HG02852 (cell line): ENCODE results near the gene PCDH15.

Experiments
- ATAC-seq: cut with Tn5 transposase; IDR thresholded peaks from one replicate; pipeline ENCODE4 v1.9.1; 2021; ENCODE audit warnings: mild to moderate bottlenecking, moderate library complexity; ENCODE audit not compliant: unreplicated experiment

PCDH15 gene

DNA sequence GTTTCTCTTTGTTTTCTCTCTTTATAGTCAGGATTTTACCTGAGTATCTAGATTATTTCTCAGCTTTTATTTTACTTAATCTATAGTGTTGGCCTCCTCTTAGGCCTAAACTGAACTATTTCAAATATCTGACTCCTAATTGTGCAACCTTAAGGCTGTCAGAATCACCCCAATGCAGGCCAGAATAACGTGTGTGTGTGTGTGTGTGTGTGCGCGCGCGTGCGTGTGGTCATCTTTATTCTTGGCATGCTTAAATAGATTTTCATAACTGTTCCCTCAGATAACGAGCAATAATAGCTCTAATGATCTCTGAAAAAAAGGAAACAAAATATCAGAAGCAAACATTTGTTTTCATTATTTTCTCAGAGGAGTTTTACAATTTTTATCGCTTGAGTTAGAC is 92.4 kb downstream of the PCDH15 start:
- ATAC-seq = no peak

DNA sequence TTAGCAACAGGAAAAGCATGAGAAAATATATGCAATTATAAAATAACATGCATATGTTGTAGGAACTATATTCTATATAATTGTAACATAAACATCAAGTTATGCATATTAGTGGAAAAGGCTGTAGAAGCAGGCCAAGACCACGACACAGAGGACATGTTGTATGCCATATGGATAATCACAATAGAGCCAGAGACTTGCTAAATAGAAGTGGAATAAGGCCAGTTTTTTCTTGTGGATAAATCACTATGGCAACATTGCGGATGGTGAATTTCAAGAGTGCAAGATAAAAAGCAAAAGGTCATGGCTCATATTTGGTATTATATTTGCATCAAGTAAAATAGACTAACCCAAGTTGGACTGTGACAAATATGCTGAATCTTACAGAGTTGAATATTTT is 93.0 kb downstream of the PCDH15 start:
- no peak for ATAC-seq

DNA sequence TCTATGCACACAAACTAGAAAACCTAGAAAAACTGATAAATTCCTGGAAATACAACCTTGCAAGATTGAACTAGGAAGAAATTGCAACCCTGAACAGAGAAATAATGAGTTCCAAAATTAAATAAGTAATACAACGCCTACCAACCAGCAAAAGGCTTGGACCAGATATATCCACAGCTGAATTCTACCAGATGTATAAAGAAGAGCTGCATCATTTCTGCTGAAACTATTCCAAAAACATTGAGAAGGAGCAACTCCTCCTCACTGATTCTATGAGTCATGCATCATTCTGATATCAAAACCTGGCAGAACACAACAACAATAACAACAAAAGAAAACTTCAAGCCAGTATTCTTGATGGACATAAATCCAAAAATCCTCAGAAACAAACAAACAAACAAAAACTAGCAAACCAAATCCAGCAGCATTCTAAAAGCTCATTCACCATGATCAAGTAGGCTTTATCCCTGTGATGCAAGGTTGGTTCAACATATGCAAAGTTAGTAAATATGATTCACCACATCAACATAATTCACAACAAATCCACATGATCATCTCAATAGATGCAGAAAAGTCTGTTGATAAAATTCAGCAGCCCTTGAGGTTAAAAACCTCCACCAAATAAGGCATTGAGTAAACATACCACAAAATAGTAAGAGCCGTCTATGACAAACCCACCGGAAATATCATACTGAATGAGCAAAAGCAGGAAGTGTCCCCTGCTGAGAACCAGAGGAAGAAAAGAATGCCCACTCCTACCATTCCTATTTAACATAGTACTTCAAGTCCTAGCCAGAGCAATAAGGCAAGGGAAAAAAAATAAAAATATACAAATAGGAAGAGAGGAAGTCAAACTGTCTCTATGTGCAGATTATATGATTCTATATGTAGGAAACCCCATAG is 98.2 kb downstream of the PCDH15 start:
- ATAC-seq = no peak

DNA sequence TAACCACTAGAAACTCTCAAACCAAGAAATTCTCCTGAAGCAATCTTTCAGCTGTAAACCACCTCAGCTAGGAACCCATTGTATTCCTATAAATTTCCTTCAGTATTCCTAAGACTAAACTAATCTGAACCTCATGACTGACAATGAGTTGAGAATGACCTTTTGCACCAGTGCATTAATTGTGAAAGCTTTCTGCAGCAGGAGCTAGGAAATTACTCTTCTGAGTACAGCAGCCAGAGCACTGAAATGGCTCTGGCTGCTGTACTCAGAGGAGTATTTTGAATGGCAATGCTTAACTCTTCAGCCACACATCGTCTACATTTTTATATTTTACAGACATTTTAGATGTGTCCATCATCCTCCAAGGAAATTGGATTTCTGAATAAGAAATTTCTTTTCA is 109.7 kb downstream of the PCDH15 start:
- no peak for ATAC-seq

DNA sequence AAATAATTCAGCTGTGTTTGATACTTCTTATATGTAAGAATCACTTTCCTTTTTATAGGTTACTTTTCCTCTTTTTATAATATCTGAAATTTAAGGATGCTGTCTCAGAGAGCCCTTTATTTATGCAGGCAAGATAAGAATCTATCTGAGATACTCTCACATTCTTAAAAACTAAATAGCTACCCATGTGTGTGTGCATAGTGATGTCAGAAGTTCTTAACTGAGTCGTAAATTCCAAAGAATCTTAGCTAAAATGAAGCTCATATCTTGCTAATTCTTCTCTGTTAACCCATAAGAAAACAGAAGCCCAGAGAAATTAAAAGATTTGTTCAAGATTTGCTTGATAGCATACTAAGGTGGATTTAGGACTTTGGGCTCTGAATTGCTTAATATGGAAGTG is 118.5 kb downstream of the PCDH15 start:
- ATAC-seq = no peak

DNA sequence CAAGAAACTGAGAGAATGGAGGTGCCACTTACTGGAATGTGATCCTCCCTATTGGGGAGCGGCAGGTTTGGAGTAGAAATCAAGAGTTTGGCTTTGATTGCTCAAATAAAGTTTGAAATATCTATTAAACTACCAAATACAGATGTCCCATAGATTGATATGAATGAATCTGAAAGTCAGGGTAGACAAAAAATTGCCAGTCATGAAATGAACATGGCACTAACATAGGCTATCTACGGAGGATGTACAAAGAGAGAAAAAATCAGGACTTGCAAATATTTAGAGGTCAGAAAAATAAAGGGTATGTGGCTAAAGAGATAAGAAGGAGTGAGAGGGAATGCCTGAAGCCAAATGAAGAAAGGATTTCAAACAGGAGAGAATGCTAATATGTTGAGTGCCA is 119.9 kb downstream of the PCDH15 start:
- no peak for ATAC-seq

DNA sequence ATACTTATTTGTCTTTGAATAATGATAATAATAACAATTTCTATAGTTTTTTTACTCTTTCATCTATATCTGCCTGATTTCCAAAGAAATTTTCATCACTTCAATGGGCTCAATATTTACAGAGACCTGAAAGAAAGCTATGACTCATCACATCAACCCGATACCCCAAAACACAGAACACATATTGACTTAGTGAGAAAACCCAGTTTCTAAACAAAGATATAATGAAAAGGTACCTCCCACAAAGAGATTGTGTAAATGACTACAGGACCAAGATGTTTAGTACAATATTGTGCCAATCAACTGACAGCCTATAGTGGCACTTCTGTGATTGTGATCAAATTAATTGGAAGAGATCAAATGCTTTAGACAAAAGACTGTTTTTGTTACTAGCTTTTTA is 133.9 kb downstream of the PCDH15 start:
- no peak for ATAC-seq

DNA sequence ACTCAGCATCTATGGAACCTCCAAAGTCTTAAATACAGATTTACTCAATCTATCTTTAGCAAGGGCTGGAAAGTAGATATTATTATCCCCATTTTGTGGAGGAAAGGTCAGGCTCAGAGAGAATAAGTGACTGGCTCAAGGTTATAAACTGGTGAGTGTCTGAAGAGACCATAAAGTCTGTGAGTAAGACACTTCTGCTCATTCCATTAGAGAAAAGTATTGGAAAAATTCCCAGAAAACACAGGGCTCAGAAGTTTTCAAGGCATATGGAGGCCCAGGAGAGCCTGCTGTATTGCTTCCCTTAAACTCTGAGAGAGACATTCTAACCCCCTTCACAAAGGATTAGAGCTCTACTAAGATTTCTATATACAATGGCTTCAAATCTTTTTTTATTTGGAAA is 134.8 kb downstream of the PCDH15 start:
- no peak for ATAC-seq

DNA sequence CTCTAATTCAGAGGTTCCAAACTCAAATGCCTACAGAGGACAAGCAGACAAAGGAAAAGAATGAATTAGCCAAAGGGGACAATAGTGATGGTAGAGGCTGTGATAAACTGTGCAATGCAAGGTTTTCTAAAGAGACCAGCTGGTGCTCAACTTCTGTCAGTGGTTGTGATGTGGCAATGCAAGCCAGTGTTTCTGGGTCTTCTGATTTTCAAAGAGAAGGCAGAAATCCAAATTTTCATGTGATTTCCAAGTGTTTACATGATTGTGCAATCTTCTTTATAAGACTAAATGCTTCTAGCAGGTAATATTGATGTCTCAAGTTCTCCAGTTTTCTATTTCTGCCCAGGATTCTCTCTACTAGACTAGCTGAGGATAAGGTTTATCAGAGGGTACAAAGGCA is 135.9 kb downstream of the PCDH15 start:
- no peak for ATAC-seq

DNA sequence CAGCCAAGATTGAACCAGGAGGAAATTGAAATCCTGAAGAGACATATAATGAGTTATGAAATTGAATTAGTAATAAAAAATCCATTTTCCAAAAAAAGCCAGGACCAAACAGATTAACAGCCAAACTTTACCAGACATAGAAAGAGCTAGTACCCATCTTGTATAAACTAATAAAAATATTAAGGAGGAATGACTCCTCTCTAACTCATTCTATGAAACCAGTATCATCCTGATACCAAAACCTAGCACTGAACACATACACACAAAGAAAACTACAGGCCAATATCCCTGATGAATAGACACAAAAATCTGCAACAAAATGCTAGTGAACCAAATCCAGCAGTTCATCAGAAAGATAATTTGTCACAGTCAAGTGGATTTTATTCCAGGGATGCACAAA is 140.6 kb downstream of the PCDH15 start:
- no peak for ATAC-seq

DNA sequence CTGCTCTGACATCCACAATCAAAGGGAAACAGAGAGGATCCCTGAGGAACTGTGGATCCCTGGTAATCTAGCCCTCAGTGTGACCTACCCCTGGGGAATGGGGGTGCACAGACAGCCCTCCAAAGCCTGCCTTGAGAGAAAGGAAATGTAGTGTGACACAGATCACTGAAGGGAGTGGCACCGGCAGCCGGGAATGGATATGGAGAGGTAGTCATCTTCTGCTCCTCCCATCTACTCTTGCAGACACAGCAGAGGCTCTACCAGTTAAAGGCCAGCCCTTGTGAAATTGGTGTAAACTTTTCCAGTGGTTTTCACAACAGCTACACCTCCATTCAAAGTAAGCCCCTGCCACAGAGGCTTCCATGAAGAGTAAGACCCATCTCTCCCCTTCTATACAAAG is 144.4 kb downstream of the PCDH15 start:
- no peak for ATAC-seq

DNA sequence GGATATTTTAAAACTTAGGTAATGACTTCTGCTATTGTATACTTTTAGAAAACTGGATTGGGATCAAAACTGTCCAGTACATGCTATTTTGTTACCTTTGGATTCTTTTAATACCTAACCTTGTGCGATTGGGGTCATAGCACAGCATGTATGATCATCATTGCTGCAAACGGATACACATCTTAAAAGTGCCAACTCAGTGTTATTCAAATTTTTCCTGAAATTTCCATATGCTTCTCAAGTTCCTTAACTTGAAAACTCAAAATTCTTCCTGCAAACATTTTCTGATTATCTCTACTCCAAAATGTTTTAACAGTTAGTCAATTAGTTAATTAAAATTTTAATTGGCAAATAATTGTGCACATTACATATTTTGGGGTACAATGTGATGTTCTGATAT is 147.5 kb downstream of the PCDH15 start:
- no peak for ATAC-seq

DNA sequence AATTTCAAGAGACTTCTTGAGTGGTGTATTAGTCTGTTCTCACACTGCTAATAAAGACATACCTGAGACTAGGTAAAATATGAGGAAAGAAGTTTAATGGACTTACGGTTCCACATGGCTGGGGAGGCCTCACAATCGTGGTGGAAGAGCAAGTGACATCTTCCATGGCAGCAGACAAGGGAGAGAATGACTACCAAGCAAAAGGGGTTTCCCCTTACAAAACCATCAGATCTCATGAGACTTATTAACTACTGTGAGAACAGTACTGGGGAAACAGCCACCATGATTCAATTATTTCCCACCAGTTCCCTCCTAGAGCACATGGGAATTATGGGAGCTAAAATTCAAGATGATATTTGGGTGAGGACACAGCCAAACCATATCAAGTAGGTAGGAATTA is 150.5 kb downstream of the PCDH15 start:
- ATAC-seq = no peak

DNA sequence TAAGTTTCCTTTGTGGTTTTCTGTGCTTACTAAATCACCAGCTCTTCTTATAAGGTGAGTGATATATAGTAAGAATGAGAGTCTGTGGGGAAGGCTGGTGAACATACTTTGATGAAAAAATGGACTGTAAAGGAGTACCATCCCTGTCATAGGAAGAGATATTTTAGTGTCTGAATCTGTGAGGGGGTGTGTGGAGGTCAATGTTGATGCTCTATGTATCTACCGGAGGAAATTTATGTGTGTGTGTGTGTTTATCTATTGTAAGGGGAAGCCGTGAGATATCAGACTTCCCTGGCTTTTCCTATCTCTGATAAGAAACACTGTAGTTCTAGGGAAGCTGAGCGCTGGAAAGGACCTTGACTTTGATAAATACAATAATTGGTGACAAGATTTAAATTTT is 179.0 kb downstream of the PCDH15 start:
- ATAC-seq = no peak

DNA sequence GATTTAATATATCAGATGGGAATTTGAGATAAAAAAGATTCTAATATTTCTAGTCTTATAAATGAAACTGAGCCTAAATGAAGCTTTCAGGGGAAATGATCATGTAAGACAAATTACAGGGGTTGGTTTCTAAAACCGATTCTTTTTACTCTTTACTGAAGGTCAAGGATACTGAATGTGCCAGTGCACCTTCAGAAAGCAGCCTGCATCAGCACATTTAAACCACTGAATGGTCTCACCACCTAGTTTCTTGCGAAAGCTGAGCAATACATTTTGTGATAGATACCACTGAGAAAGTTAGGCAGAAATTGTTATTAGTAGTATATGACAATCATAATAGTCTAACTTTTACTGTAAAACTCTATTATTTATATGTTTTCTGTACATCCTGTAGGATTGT is 180.7 kb downstream of the PCDH15 start:
- no peak for ATAC-seq

DNA sequence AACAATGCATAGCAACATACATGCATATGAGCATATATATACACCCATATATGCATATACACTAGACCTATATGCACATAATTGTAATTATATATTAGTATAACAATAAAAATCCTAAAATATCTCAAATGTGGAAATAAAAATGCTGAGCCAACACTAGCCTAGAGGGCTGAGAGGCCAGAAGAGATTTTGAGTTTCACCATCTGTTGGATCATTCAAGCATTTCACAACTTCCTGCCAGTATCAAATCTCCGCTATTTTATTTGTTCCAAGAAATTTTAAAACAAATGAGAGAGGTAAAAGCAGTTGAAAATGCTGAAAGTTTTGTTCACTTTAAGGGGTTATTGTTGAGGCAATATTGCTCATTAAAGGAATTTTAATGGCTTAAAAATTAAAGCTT is 187.0 kb downstream of the PCDH15 start:
- no peak for ATAC-seq

DNA sequence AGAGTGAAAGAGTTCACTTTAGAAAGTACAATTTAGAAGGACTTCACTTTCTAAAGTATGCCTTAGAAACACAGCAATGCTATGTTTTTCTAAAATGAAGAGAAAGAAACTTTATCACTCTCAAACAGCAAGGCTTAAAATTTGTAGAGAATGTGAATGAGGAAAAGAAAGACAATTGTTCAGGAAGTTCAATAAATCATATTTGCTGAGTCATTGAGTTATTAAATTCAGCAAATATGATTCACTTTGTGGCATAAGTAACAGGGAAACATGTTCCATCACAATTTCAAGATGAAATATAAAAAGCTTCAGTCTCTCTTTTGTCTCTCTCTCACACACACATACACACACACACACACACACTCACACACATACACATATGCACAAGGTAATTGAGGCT is 187.9 kb downstream of the PCDH15 start:
- no peak for ATAC-seq

DNA sequence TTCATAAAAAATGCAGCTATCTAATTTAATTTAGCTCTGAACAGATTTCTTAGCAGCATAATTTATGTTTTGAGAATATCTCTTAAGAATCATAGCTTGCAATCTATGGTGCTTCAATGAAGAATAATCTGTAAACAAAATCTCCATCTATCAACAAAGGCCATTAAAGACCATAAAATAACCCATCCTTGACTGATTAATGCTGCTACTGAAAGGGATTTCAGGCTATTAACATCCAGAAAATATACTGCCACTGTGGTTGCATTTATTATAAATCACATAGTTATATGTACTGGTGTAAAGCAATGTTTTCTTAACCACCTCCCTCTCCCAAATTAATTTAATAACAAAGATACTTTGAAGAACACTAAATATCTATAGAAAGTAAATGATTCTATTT is 191.6 kb downstream of the PCDH15 start:
- ATAC-seq = no peak

DNA sequence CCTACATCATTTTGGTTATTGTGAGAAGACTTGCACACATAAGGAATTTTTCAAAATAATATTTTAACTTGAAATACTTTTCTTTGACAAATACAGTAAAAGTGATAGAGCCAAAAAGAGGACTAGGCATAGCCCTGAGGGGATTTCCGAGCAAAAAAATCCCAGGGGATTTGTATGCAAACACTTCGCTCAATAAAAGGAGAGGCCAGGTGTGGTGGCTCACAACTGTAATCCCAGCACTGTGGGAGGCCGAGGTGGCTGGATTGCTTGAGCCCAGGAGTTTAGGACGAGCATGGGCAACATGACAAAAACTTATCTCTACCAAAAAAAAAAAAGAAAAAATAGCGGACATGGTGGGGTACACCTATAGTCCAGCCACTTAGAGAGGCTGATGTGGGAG is 193.0 kb downstream of the PCDH15 start:
- no peak for ATAC-seq

DNA sequence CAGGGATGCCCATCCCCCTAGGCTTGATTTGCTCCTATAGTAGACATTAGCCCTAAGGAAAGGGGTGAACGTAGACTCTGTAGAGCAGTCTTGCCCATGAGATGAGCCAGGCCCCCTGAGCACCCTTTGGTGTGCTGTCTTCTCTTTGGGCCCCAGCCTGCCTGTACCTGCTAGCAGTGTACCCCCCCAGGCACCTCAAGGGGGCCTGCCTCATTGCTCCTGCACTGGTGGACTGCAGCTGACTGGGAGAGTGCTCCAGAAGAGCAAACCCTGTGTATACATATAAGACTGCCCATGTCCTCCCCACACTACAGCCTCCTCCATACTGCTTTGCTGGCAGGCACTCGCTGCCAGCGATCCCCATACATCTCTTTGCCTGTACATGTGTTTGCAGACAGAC is 206.7 kb downstream of the PCDH15 start:
- ATAC-seq = no peak

DNA sequence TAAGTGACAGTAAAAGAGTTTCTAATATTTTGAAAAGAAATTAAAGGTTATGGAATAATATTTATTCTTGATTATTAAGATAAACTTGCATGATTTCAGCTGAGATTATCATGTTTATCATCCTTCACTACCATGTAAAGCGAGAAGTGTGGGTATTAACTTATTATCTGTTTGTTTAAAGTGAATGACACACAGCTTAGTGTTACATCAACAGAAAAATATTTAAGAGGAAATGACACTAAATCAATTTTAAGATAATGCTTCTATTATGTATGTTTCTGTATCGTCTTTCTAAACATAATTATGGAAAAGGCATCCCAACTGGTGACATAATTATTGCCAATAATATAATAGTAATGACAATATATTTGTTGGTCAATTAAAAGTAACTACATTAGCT is 213.1 kb downstream of the PCDH15 start:
- no peak for ATAC-seq

DNA sequence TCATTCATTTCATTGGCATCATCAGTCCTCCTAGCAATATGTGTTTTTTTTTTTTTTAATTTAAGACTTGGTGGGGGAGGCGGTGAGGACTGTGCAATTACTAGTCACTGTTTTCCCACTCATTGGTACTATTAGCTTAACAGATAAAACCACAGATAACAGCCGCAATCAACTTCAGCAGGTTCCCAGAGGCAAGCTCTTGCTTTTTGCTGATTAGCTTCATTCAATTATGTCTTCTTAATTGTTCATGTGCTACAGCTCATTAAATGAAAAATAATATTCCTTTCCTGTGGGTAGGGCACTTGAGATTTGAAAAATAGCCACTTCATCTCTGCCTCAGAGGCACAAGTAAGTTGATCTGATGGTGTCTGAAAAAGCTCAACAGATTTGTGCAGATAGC is 215.5 kb downstream of the PCDH15 start:
- no peak for ATAC-seq

DNA sequence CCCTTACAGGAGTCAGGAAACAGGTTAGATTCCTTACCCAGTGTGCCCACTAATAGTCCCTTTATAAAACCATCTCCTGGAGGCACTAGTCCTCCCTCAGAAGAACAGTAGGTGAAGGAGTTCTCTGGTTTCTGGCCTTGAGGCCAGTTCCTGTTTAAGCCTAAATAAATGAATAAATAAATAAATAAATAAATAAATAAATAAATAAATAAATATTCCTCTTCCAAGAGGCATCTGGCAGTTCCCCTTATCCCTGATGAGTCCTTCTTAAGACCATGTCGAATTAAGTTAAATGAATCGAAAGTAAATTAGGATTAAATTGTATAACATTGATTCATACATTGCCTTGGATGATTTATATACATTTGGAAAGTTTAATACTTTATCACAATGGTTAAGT is 223.3 kb downstream of the PCDH15 start:
- no peak for ATAC-seq
